Raji (cell line): ENCODE measurements around the gene RLBP1.

ENCODE experiments used
- POLR2A ChIP-seq: IDR thresholded peaks from 2 replicates; pipeline ENCODE4 v1.6.1; 2011; ENCODE audit warnings: low read depth, low read length, control low read depth; ENCODE audit not compliant: insufficient read depth

RLBP1 gene

DNA sequence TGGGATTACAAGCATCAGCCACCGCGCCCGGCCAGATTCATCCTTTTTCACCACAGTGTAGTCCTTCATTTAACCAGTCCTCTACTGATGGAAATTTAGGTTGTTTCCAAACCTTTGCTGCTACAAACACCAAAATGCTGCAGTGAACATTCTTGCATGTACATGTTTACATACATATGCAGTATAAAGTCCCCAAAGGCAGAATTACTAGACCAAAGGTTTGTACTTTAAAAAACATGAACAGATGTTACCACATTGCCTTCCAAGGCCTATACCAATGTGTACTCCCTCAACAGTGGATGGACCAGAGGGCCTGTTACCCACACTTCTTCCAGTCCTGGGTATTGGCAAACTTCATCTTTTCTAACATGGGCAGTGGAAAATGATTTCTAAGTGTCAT, 51.0 kb downstream of the RLBP1 start:
- no peak for TF ChIP-seq POLR2A

DNA sequence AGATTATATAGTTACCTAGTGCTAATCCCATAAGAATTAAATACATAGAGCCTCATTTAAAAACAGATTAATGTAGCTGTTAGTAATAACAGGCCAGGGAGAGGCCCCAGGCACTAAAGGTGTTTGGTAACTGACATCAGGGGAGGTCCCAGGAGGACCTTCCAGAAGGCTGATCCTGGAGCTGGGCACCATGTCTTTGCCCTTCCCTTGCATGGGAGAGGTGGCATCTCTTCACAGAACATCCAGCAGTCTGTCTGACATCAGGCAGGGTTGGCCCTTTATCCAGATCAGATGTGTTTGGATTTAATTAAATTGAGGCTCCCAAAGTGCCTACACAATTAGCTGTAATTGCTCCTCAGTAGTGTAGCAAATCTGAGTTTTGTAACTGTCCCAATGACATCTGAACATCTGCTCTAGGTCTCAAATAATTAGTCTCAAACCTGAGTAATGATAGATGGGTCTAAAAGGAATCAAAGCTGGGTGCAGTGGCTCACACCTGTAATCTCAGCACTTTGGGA, 53.0 kb downstream of the RLBP1 start:
- no peak for TF ChIP-seq POLR2A

DNA sequence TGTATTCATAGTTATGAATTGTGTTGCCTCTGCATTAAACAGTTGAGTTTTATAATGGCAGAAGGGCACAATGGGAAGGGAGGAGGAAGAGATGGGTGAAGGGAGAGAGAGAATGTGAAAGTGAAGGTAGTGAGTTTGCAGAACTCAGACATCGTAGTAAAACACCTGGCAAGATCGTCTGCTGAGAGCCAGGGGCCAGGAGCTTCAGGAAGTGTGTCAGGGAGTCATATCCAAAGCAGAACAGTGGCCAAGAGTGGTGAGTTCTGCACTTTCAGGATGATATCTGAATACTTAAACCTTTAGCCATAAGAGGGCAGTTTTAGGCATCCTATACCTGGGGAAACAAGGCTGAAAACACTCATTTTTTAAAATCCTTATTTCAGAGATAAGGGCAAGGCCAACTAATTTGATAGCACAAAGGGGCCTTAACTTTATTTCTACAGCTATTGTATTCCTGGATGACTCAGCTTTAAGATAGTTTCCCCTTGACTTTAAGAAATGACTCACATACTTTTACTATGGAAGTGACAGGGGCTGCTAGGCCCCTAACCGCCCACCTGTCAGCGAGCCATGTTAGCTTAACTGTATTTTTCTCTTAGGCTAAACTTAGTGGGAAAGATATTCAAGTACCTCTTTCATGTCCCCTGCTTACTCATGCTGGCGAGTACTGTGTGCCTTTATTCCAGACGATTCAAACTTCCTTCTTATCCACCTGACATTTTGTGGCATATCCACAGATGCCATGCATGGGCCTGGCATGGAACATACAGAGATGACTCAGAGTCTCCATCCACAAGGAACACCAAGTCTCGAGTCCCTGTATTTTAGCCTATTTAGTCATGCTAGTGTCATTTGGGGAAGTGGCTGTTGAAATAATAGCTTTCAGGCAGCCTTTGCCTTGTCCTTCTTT, 53.9 kb downstream of the RLBP1 start:
- no peak for TF ChIP-seq POLR2A

DNA sequence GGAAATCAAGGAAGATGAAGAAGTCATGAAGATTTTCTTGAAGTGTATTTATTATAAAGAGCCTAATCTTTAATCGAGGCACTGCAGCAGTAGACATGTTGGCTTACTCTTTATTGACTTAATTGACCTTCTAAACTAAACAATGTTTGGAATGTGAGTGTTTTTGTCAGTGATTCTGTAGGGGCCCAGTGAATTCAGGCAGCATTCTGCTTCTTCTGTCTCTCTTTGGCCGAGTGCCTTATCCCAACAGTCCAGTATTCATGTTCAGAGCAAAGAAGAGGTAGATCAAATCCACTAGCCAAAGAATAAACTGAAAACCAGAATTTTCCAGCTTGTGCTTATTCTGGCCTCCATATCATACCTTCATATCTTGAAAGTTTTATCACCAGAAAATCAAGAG, 55.7 kb downstream of the RLBP1 start:
- TF ChIP-seq POLR2A: no peak

DNA sequence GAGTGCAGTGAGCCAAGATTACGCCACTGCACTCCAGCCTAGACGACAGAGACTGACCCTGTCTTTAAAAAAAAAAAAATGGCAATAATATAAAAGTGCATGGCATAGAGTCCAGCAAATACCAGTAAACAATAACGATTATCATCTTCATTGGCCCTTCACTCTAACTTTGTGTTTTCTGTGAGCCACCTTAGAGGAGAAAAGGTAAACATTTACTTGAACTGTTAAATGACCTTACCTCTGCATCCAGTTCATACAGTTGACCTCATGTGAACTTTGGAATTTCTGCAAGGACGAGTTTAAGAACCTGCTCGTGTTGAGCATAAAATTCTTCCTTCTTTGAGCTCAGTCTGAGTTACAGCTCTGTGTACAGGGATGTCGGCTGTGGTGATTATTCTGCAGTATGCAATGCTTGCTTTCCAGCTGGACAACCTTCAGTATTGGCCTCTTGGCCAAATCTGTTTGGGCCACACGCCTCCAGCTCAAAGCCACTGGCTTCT, 56.6 kb downstream of the RLBP1 start:
- no peak for TF ChIP-seq POLR2A

DNA sequence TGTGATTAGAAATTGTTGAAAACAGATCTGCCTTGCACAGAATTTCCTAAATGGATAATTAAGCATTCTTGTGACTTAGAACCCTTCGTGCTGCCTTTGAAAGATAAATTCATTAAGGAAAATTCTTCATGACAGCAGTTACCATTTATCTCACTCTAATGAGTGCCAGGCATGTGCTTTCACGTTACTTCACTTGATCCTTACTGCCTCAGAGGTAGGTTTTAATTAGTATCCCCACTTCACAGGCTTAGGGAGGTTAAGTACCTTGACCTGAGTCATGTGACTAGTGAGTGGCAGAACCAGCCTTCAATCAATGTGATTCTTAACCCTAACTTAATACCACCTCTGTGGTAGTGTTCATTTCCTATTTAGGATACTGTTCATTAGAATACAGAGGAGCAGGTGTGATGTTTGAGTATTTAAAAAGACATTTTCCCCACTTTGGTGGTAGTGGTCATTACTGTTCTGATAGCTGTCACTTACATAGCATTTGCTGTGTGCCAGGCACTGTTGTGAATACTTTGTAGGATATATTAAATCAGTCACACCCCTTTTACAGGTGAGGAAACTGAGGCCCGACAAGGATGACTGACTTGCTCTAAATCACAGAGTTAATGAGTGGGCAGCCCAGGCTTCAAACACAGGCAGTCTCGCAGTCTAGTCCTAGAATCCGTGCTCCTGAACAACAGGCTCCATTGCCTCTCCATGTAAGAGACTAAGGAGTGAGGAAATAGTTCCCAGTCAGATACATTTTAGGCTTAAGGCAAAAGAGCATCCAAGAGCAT, 57.9 kb downstream of the RLBP1 start:
- no peak for TF ChIP-seq POLR2A

DNA sequence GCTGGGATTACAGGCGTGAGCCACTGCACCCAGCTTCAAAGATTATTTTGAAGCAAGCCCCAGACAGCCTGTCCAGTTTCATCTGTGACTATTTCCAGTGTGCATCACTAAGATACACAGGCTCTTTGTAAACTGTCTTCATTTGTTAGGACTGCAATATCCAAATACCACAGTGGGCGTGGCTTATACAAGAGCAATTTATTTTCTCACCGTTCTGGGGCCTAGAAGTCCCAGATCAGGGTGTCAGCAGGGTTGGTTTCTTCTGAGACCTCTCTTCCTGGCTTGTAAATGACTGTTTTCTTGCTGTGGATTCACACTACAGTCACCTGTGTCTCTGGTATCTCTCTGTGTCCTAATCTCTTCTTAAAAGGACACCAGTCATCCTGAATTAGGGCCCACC, 59.7 kb downstream of the RLBP1 start:
- no peak for TF ChIP-seq POLR2A
